HCT116 (cell line): ENCODE results near the gene HHAT. TPM values are rescaled to one million over a fixed set of nuclear protein-coding genes. Genes with fewer than 3 reads are reported as not detected.

ENCODE experiments used
- ATAC-seq: fragments of 200-7000 bp; cut with Tn5 transposase; 2 replicates; pipeline ENCODE4 v1.9.1; 2020; ENCODE audit warnings: mild to moderate bottlenecking, moderate library complexity
- BruUV-seq: library from RNA; stranded (reverse); fragments of 400-500 nt; replicated peaks from 2 replicates; lab custom pipeline; 2021; lab: Mats Ljungman, UMichigan
- CTCF ChIA-PET: fragments of 300-600 bp; sonication (Branson Sonifier 250); formaldehyde crosslinking; loops from one replicate; lab custom pipeline; 2021; ENCODE audit warnings: antibody characterized with exemption; lab: Charles Lee
- POLR2A ChIA-PET: fragments of 300-600, 350-600 bp; sonication (Branson Sonifier 250); formaldehyde crosslinking; loops from one replicate; lab custom pipeline; 2021; ENCODE audit warnings: antibody characterized with exemption; lab: Charles Lee
- RAD21 ChIA-PET, 2 experiments: fragments of 300-600 bp; sonication (Branson Sonifier 250); formaldehyde crosslinking; loops; one replicate each; lab custom pipeline; 2023; ENCODE audit warnings: low total read pairs in 2 of 2; ENCODE audit not compliant: uncharacterized antibody in 2 of 2, unreplicated experiment in 2 of 2, low non-redundant PET in 1 of 2; lab: Charles Lee
- DNase-seq: peaks from one replicate; pipeline ENCODE4 v3.0.0-alpha.2; 2010; ENCODE audit warnings: low read depth, low spot score
- H2AFZ ChIP-seq: fragments of 200-600 bp; shearing (Covaris generic), sonication (generic); 2 replicates; pipeline ENCODE4 v1.6.1; 2017; ENCODE audit warnings: low read depth, mixed run types, mixed read lengths, antibody characterized with exemption, low read length; ENCODE audit not compliant: poor library complexity, severe bottlenecking
- H3K27ac ChIP-seq: 2 replicates; pipeline ENCODE4 v1.5.1; 2012; ENCODE audit warnings: low read depth, low read length
- H3K27me3 ChIP-seq: fragments of 200-600 bp; sonication (generic); 2 replicates; pipeline ENCODE4 v1.6.1; 2016; ENCODE audit warnings: mixed run types, low read length, mixed read lengths; ENCODE audit not compliant: insufficient read depth
- H3K36me3 ChIP-seq, 2 experiments: fragments of 200-500 bp in 1 of 2; fragments of 200-600 bp in 1 of 2; sonication (Bioruptor generic) in 1 of 2; sonication (generic) in 1 of 2; 2 replicates each; pipeline versions ENCODE4 v1.5.1 to v1.6.1; 2014 to 2016; ENCODE audit warnings: low read length in 2 of 2, inconsistent platforms in 1 of 2, mixed read lengths in 1 of 2, mixed run types in 1 of 2; ENCODE audit not compliant: insufficient read depth in 2 of 2, control insufficient read depth in 1 of 2
- H3K4me1 ChIP-seq, 2 experiments: fragments of 200-600 bp in 1 of 2; sonication (generic) in 1 of 2; 2 replicates each; pipeline versions ENCODE4 v1.5.1 to v1.6.1; 2012 to 2017; ENCODE audit warnings: low read length in 2 of 2, inconsistent platforms in 1 of 2, mild to moderate bottlenecking in 1 of 2, mixed read lengths in 1 of 2, mixed run types in 1 of 2, moderate library complexity in 1 of 2; ENCODE audit not compliant: insufficient read depth in 2 of 2, control insufficient read depth in 1 of 2
- H3K4me2 ChIP-seq: fragments of 200-600 bp; sonication (generic); 2 replicates; pipeline ENCODE4 v1.6.1; 2017; ENCODE audit warnings: mixed run types, low read length, mixed read lengths
- H3K4me3 ChIP-seq, 2 experiments: fragments of 200-600 bp in 1 of 2; sonication (generic) in 1 of 2; replicated peaks in 1 of 2; 2 replicates each; pipeline ENCODE4 v1.5.1; 2011 to 2016; ENCODE audit warnings: low read length in 2 of 2, control low read depth in 1 of 2, low read depth in 1 of 2, mild to moderate bottlenecking in 1 of 2, mixed read lengths in 1 of 2, mixed run types in 1 of 2
- H3K79me2 ChIP-seq: fragments of 200-600 bp; sonication (generic); 2 replicates; pipeline ENCODE4 v1.6.1; 2017; ENCODE audit warnings: mild to moderate bottlenecking, mixed run types, low read length, moderate library complexity, mixed read lengths; ENCODE audit not compliant: insufficient read depth
- H3K9ac ChIP-seq: fragments of 200-600 bp; sonication (generic); 2 replicates; pipeline ENCODE4 v1.6.1; 2016; ENCODE audit warnings: low read length, mixed read lengths
- H3K9me2 ChIP-seq: fragments of 200-600 bp; sonication (generic), shearing (Covaris generic); 2 replicates; pipeline ENCODE4 v1.6.1; 2017; ENCODE audit warnings: mixed run types, mild to moderate bottlenecking, moderate library complexity; ENCODE audit not compliant: insufficient read depth
- H3K9me3 ChIP-seq, 2 experiments: fragments of 200-500 bp in 1 of 2; fragments of 200-600 bp in 1 of 2; sonication (Bioruptor generic) in 1 of 2; sonication (generic) in 1 of 2; 2 replicates each; pipeline ENCODE4 v1.6.1; 2014 to 2017; ENCODE audit warnings: low read length in 2 of 2, mixed read lengths in 2 of 2, inconsistent platforms in 1 of 2, low read depth in 1 of 2, mild to moderate bottlenecking in 1 of 2, mixed run types in 1 of 2, moderate library complexity in 1 of 2; ENCODE audit not compliant: control insufficient read depth in 1 of 2, insufficient read depth in 1 of 2
- H4K20me1 ChIP-seq: fragments of 200-600 bp; sonication (generic), shearing (Covaris generic); 2 replicates; pipeline ENCODE4 v1.6.1; 2017; ENCODE audit warnings: mixed run types, mild to moderate bottlenecking, moderate library complexity; ENCODE audit not compliant: insufficient read depth
- CBX3 ChIP-seq: IDR thresholded peaks from 2 replicates; pipeline ENCODE4 v1.6.1; 2012; ENCODE audit warnings: low read depth
- CEBPB ChIP-seq: IDR thresholded peaks from 2 replicates; pipeline ENCODE4 v1.6.1; 2012; ENCODE audit warnings: low read depth
- CTCF ChIP-seq, 3 experiments: fragments of 200-600 bp in 1 of 3; sonication (generic) in 1 of 3; IDR thresholded peaks in 2 of 3; conservative IDR thresholded peaks in 1 of 3; 2 replicates each; pipeline ENCODE4 v1.5.1; 2012 to 2017; ENCODE audit warnings: low read depth in 2 of 3, low read length in 2 of 3, antibody characterized with exemption in 1 of 3, borderline replicate concordance in 1 of 3, control low read depth in 1 of 3, mild to moderate bottlenecking in 1 of 3, mixed read lengths in 1 of 3, mixed run types in 1 of 3, moderate library complexity in 1 of 3; ENCODE audit not compliant: insufficient read depth in 1 of 3
- EGR1 ChIP-seq: IDR thresholded peaks from 2 replicates; pipeline ENCODE4 v1.6.1; 2012; ENCODE audit warnings: low read depth
- FOSL1 ChIP-seq: IDR thresholded peaks from 2 replicates; pipeline ENCODE4 v1.6.1; 2012; ENCODE audit warnings: low read depth
- MAX ChIP-seq: IDR thresholded peaks from 2 replicates; pipeline ENCODE4 v1.6.1; 2012
- POLR2AphosphoS5 ChIP-seq: IDR thresholded peaks from 2 replicates; pipeline ENCODE4 v1.6.1; 2011; ENCODE audit warnings: mild to moderate bottlenecking, low read depth, low read length, moderate library complexity
- RAD21 ChIP-seq: IDR thresholded peaks from 2 replicates; pipeline ENCODE4 v1.6.1; 2012; ENCODE audit warnings: low read depth, mild to moderate bottlenecking
- SIN3A ChIP-seq: IDR thresholded peaks from 2 replicates; pipeline ENCODE4 v1.6.1; 2012; ENCODE audit warnings: low read depth
- SRF ChIP-seq: IDR thresholded peaks from 2 replicates; pipeline ENCODE4 v1.6.1; 2012; ENCODE audit warnings: low read depth
- TCF7L2 ChIP-seq: IDR thresholded peaks from 2 replicates; pipeline ENCODE4 v1.7.0; 2011; ENCODE audit warnings: borderline replicate concordance, inconsistent platforms; ENCODE audit not compliant: insufficient read depth, insufficient read length; ENCODE audit errors: extremely low read depth
- ZBTB33 ChIP-seq: IDR thresholded peaks from 2 replicates; pipeline ENCODE4 v1.6.1; 2011; ENCODE audit warnings: mild to moderate bottlenecking, low read length, moderate library complexity; ENCODE audit not compliant: insufficient replicate concordance; ENCODE audit errors: extremely low read depth
- ZFX ChIP-seq: fragments of 450-650 bp; IDR thresholded peaks from 2 replicates; pipeline ENCODE4 v1.6.1; 2017
- ZNF274 ChIP-seq: fragments of 200-500 bp; sonication (Bioruptor generic); IDR thresholded peaks from 2 replicates; pipeline ENCODE4 v1.6.1; 2014; ENCODE audit warnings: mild to moderate bottlenecking, low read depth, low read length, inconsistent platforms
- intact Hi-C: fragments of 100-400 bp; cut with micrococcal nuclease; formaldehyde crosslinking; loops from 2 replicates; pipeline ENCODE4 v1.10.0; 2022
- total RNA-seq: library from RNA; stranded (reverse); gene quantifications from one replicate; pipeline ENCODE4 v1.2.1, GENCODE V29; 2021; ENCODE audit not compliant: unreplicated experiment

HHAT gene
- total RNA-seq, 1 experiment from 2014 or later, result 2.7 TPM

DNA sequence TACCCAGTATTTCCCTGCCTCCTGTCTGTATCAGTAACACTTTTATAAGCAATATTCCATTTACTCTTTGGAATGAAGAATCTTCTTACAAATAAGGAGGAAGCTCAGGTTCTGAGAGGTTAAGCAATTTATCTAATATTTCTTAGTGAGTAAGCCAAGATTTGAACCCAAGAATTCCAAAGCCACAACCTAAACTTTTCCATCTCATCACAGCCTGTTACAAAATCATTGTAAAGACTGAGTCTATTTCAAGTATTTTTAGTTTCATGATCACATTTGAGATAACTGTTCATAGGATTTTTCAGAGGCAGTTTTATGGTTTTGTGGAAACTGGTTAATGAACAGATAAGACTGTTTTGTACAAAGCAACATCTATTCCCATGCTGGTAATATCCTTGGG lies 29.8 kb upstream of the HHAT start:
- H3K27ac ChIP-seq, result no peak overlapping the region
- H2AFZ ChIP-seq, result no peak overlapping the region
- H4K20me1 ChIP-seq, result no peaks in the 10 kb centered on the region
- TF ChIP-seq EGR1 (no peak), MAX (no peak), RAD21 (no peak), CEBPB (no peak), ZNF274 (no peak), FOSL1 (no peak), POLR2AphosphoS5 (no peak), CBX3 (no peak), TCF7L2 (no peak), CTCF (IDR thresholded peaks at IDR 0.05 in 2 of 3, conservative IDR thresholded peaks at IDR 0.05 in 1 of 3; ENCODE audit: borderline replicate concordance in 1 of 3, insufficient read depth in 1 of 3, low read depth in 2 of 3, low read length in 2 of 3) (no peak), SIN3A (no peak), SRF (no peak), ZBTB33 (no peak), ZFX (no peak)
- no peak overlapping the region for H3K4me3 ChIP-seq
- no peak for ATAC-seq
- no peak for DNase-seq
- POLR2A ChIA-PET, result no interaction called here
- CTCF ChIA-PET, result interaction anchor here (1.1 kb wide), 1 partner anchor 155 kb away, joined by 3 read pairs; no protein-coding TSS in a partner anchor
- H3K79me2 ChIP-seq, result no peaks in the 10 kb centered on the region
- peaks cover 10% of the 10 kb centered on the region; the same call in 1 of the 2 replicates for H3K27me3 ChIP-seq
- no peak overlapping the region for H3K4me2 ChIP-seq
- intact Hi-C loops, result no loop called here
- H3K36me3 ChIP-seq, result no peaks in the 10 kb centered on the region
- no peaks in the 10 kb centered on the region for H3K9me3 ChIP-seq
- no TSS peak for BruUV-seq
- no peaks in the 10 kb centered on the region for H3K9me2 ChIP-seq
- no peak overlapping the region for H3K9ac ChIP-seq
- H3K4me1 ChIP-seq, result no peaks in the 10 kb centered on the region
- RAD21 ChIA-PET, result no interaction called here
